ENCODE measurements around the gene CLDN11.

The CLDN11 gene

DNA sequence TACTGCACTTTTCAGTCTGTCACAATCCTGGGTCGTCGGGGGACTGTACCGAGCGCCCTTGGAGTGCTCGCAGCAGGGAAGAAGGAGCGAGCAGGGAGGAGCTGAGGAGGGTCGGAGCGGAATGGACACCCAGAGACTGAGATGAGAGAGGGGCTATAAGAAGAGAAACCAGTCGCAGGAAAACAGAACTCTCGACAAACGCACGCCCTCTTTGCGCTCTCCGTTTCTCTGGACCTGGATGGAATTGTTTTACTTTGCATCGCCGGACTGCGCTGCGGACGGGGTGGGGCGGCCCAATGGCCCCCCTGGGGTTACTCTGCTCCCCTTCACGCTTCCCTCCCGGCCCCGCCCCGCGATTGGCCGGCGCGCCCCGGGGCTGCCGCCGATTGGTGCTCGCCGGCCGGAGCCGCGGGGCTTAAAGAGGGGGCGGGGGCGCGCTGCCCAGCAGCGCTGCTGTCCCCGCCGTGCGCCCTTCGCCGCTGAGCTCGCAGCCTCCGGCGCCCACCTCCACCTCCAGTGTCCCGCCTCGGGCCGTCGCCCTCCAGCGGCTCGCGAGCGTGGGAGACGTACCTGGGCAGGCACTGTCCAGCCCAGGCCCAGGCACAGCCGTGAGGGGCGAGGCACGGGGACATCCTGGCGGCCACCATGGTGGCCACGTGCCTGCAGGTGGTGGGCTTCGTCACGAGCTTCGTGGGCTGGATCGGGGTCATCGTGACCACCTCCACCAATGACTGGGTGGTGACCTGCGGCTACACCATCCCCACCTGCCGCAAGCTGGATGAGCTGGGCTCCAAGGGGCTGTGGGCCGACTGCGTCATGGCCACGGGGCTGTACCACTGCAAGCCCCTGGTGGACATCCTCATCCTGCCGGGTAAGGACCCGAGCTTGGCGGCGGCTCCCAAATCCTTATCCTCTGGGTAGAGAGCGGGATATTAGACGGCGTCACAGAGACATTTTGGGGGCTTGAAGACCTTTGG is at the start of gene CLDN11:
Gene CLDN11, plus strand, starts transcription at position 447 of the 977 bp plus-strand sequence. Its CDS starts 199 bp downstream, at position 646.
- DNase-seq: no peak

DNA sequence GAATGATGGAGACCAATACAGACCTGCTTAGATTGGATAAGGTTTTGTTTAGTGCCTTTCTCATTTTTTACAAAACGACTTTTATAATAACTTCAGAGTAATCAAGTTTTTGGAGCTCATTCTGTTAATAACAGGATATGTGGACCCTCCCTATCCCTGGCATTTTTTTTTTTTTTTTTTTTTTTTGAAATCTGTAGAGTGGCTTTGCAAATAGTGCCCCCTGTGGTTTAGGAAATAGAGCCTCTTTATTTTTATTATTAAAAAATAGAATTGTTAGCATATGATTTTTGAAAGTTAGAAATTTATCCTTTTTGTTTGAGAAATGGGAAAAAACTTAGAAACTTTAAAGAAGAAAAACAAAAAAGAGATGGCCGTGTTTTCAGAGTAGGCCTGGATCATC is 49.7 kb upstream of the CLDN11 start:
- no peak for DNase-seq

DNA sequence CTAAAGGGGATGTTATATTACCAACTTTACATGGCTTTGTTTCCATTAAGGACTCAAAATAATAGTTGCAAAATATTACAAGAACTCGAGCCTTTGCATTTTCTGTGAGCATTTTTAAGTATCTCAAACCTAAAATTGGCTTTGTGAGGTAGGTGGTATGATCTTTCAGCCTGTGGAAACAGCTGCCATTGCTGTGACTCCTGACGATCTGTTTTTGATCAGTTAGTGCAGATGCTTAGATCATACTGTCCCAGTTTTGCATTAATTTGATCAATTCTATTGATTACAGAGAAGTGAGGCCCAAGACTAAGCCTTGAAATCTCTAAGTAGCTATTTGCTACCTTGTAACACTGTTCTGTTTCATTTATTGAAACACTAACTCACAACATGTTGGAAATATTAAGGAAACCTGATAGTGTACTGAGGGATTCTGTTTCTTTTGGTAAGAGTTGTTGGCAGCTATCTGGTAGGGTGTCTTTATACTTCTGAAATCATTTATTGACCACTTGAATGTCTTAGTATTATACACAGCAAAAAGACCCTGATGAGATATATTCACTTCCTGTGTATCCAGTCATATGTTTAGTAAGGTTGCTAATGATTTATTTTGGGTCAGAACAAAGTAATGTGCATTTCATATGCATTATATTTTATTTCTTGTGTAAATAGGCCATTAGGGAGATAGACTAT is 46.3 kb upstream of the CLDN11 start:
- DNase-seq: no peak

DNA sequence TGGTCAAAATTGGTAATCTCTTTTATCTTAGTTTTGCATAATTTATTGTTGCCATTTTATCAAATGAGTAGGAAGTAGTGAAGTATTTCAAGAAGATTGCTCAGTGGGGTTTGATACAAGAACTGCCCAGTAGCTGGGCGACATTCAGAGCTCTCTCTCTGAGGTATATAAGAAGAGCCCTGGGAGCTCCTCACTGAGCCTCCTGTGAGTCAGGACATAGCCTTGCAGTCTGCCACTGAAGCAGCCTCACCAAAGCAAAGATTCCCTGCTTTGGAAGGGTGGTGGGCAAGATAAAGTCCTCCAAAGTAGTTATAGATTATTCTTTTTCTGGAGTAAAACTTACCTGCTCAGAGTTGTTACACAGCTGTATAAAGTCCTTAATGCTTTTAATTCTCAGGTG is 35.1 kb upstream of the CLDN11 start:
- DNase-seq: no peak

DNA sequence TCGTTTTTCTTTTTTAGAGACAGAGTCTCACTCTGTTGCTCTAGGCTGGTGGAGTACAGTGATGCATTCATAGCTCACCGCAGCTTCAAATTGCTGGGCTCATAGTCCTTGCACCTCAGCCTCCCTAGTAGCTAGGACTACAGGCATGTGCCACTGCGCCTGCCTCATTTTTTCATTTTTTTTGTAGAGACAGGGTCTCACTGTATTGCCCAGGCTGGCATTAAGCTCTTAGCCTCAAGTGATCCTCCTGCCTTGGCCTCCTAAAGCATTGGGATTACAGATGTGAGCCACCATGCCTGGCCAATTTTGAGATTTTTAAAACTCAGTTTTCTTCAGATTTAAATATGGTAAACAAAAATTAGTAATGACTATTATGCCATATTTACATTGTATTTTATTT is 32.2 kb upstream of the CLDN11 start:
- DNase-seq: no peak

DNA sequence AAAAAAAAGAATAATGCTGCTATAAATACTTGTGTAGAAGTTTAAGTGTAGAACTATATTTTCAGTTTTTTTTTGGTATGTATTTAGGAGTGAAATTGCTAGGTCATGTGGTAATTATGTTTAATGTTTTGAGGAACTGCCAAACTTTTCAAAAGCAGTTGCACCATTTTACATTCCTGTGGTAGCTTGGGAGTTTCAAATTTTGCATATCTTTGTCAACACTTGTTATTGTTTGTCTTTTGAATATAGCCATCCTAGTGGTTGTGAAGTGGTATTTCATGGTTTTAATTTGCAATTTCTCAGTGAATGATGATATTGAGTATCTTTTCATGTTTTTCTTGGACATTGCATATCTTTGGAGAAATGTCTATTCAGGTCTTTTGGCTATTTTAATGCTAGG is 30.7 kb upstream of the CLDN11 start:
- DNase-seq: no peak

DNA sequence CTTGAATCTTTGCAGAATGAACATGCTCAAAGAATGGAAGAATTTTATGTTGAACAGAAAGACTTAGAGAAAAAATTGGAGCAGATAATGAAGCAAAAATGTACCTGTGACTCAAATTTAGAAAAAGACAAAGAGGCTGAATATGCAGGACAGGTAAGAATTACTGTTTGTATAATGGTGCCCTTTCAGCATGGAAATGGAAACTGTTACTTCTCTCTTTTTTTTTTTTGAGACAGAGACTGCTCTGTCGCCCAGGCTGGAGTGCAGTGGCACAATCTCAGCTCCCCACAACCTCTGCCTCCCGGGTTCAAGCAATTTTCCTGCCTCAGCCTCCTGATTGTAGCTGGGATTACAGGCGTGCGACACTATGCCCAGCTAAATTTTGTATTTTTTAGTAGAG is 27.6 kb upstream of the CLDN11 start:
- DNase-seq: no peak

DNA sequence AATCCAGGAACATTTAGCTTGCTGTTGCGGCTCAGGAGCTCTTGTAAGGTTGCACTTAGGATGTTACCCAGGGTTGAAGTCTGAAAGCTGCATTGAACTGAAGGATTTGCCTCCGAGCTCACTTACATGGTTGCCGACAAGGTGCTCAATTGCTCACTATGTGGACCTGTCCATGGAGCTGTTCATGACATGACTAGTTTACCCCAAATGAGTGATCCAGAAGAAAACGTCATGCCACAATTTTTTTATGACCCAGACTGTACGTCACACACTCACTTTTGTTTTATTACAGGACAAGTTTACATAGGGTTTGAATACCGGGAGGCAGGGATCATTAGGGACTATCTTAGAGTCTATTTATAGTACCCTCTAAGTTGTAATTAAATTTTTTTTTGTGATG is 21.0 kb upstream of the CLDN11 start:
- no peak for DNase-seq

DNA sequence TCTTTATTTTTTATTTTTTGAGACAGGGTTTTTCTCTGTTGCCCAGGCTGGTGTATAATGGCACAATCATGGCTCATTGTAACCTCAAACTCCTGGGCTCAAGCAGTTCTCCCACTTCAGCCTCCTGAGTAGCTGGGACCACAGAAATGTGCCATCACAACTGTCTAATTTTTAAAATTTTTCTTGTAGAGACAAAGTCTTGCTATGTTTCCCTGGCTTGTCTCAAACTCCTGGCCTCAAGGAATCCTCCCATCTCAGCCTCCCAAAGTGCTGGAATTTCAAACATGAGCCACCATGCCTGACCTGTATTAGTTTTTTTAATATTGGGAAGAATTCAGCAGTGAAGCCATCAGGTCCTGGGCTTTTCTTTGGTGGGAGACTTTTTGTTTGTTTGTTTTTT is 13.6 kb upstream of the CLDN11 start:
- DNase-seq: no peak

DNA sequence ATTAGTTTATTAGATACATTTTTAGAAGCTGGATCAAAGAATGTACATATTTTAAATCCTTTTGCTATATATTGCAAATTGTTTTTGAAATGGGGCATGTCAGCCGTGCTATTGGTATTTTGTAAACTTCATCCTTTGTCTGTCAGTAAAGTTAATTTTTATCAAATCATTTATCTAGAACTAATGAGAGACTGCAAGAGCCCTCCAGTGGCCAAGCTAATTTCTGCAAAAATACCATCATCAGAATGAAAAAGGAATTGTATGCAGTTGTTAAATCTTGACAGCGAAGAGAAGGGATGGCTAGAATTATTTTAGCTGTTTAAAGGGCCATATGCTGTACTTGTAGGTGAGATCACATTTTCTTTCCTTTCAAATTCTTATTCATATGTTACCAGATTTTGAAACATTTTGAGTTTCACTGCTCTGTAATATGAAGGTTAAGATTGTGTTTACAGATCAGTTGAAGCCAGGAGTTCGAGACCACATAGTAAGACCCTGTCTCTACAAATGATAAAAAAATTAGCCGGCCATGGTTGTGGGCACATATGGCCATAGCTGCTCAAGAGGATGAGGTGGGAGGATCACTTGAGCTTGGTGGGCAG is 8.1 kb upstream of the CLDN11 start:
- no peak for DNase-seq

DNA sequence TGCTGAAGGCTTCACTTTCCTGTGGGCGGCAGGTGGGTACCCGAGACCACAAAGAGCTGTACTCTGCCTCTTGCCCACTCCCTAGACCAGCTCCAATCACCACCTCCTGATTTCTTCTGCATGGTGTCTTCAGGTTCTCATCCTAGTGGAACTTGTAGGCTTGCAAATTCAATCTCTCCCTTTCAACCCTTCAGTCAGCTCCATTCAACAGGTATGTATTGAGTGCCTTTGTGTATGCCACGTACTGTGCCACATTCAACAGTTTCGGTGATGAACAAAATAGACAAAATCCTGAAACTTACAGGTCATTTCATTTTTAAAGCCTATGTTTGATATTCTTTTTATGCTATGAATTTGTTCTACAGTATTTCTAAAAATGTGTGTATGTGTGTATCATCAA is 5.4 kb upstream of the CLDN11 start:
- no peak for DNase-seq

DNA sequence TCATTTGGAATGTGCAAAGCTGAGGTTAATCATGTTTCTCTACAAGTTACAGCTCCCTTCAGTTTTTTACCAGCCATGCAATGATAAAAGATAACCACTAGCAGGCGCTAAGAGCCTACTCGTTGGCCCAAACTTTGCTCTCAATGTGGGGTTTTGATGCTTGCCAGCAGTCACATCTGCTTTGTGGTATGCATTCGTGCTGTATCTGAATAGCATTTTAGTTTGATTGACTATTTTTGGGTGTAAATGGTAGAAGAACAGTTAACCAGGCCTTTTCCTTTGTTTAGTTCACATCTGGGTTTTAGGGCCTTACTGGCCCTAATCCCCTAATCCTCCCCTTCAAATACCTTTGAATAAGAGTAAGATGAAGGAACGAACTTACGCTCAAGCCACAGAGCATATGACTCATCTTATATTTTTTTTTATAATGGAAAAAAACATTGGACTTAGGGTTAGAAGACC is 4.4 kb upstream of the CLDN11 start:
- peak in 1 of 2 experiments; percentile 12 for DNase-seq

DNA sequence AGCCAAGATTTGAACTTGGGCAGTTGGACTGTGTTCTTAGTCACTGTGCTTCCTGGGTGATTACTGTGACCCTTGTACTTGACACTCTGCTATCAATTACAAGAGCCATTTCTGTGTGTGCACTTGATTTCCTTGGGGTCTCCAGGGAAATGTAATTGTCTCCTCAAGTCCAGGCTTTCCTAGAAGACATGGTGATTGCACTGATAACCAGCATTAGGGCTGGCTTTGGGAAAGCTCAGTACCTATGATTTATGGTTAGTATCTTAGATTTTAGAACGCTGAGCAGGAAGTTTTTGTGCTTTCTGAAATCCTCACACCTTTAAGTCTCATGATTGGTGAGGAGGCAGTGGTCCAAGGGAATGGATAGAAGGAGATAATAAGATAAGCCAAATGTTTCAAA is 1.6 kb upstream of the CLDN11 start:
- DNase-seq: no peak

DNA sequence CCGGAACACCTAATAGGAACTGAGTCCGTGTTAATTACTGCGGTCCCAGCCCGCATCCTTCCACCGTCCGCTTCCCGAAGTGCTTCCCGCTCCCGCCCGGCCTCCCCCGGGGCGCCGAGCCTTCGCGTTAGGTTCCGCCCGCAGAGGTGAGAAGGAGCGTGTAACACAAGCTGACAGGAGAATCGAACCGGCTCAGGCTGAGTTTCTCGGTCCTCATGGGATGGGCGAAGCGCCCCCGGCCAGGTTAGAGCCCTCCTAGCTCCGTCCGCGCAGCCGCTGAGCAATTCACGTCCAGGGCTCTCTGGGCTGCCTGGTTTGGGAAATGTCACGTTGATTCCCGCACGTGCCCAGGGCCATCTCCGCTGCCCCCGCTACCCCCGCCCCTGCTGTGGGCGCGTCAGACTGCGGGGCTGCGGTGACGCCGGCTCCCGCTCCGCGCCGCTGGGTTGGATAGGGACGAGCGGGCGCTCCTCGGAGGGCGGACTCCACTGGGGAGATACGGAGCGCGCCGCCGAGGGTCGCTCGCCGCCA is 954 bp downstream of the CLDN11 start:
- DNase-seq: no peak

DNA sequence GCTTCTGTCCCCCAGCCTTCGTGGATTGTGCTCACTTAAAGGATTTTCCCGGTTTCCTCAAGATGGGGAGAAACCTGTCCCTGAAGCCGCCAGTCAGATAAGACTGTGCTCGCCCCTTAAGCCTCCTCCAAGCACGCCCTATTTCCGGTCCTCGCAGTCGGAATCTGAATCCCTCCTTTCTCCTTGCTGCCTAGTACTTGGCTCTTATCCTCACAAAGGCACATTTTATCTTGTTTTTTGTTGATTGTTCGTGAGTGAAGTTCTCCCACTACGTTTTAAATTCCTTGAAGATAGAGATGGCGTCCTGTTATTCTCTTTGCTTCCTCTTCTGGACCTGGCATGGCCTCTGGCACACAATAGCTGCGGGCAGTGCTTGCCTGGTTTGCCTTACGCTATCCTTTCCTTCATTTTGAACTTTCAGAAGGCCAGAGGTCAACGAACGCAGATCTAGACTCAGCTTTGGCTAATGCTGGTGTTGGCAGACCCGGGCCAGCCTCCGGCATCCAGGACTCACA is 1.7 kb downstream of the CLDN11 start:
- no peak for DNase-seq

DNA sequence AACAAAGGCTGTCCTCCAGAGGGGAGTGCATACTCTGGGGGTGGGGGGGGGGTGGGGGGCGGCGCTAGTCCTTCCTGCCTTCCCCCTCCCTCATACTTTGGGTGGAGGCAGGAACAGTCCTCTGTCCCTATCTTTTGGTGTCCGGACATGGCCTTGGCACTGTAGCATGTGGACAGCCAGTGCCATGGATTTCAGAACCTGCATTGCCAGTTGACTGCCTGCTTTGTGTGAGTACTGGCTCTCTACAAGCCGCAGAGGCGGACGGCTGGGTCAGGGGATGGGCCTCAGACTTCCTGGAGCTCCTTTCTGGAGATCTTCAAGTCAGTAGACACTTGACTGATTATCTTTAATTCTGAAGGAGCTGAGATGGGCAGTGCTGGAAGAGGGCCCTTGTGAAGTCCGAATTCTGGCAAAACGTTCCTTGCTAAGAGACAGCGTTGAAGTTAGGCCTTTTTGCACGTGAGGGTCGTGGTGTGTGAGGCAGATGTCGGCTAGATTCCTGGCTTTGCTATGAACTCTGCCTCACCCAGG is 2.5 kb downstream of the CLDN11 start:
- no peak for DNase-seq

DNA sequence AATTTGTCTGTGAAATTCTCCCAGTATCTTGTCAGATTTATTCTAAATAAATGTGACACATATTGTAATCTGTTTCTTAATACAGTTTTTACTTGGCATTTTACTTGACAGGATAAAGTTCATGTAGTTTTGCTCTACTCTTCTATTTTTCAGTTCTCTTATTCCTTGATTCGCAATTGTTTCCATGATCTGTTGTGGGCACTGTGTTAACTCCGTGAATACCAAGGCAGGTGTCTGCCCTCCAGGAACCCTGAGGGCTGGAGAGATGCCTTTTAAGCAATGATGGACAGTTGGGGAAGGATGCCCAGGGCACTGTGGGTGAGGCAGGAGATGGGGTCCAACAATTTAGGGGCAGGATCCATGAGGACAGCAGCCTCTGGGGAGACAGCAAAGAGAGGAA is 3.1 kb downstream of the CLDN11 start:
- no peak for DNase-seq

DNA sequence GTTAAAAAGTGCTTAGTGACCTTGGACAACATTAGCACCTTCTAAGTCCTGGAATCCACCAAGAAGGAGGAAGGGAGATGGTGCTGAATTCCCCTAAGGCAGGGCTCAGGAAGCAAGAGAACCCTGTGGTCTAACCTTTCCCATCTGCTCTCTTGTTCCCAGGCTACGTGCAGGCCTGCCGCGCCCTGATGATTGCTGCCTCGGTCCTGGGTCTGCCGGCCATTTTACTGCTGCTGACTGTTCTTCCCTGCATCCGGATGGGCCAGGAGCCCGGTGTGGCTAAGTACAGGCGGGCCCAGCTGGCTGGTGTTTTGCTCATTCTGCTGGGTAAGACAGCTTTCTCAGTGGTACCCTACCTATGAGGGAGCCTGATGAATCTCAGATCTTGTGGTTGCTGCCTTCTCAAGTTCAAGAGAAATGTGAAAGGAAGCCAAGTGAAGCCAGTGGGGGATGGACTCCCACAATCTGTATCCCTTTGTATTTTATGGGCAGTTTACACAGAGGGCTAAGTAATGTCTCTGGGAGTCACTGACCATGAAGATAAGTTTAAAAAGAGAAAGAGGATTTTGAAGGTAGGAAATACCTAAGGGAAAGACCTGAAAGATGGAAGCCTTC is 4.4 kb downstream of the CLDN11 start:
- DNase-seq: no peak

DNA sequence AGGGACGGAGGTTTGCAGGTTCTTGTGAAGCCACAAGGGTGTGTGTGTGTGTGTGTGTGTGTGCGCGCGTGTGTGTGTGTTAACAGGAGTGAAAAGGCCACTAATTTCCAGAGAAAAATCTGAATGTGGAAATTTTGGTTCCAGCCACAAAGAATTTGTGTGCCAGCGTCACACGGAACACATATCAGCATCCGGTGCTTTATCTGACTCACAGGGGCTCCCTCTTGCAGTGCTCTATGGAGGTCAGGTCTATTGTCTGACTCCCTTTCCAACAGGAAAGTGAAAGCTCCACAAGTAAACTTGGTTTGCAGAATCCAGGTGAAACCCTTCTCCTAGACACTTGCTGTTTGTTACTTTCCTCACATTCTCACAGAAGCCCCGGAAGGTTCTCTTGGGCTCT is 6.2 kb downstream of the CLDN11 start:
- DNase-seq: no peak

DNA sequence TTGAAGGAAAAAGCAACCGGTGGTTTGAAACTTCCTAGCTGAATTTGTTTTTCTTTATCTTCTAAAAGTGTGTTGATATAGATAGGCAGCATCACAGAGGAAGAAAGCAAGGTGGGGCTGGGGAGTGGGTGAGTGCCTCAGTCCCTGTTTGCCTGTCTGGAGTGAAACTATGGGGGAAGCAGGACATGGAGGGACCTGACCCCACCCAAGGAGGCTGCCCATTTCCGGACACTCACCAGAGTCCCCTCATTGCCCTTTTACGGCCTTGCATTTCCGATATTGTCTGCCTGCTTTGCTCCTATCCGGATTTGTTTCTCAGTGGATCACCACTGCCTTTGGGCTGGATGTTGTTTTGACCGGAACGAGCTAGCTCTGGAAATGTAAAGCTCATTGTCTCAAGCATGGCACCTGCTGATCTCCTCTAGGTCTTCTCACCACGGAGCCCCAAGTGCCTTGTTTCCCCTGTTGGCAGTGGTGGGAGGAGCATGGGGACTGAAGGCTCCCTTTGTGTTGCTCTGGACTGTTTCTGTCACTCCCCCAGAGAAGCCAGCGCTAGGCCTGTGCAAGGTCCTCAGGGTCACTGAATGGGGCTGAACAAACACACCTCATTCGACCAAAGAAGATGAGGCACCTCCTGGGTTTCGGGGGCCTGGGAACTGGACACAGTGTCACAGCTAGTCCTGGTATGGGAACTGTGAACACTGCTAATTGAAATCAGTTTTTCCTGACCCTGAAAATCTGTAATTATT is 7.0 kb downstream of the CLDN11 start:
- no peak for DNase-seq

DNA sequence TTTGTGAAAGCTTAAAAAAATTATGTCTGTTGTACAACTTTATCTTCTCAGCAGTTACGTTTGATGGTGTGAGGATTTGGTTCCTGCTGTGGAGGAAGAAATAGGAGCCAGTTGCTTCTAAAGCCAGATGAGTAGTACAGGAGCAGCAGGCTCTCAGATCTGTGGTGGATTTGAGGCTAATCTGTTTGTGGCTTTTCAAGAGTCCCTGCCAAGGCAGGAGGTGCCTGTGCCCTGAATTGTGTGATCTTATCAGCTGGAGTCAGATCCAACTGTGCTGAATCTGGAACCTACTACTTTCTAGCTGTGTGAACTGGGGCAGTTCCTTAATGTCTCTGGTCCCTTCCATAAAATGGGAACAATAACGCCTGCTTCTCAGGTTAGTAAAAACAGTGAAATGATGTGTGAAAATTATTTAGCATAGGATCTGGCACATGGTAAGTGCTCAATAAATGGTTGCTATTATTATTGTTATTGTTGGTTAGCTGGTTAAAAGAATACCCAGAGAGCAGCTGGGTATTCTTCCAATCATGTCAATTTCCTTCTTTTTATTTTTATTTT is 7.7 kb downstream of the CLDN11 start:
- DNase-seq: no peak

Measured in stimulated activated CD4-positive, alpha-beta T cell treated with anti-CD3 and anti-CD28 coated beads, Interleukin-4, amount 100 ng/mL, for 4 hours (primary cell).